Breast epithelium (tissue), 4 donors: ENCODE measurements around the gene BRINP3. TPM values are rescaled to one million over a fixed set of nuclear protein-coding genes. Genes with fewer than 3 reads are reported as not detected.

ENCODE experiments used
- DNase-seq, 2 donors: peaks; one replicate each; pipeline ENCODE4 v3.0.0-alpha.2; 2019; ENCODE audit warnings: low spot score in 2 of 2
- H3K27ac ChIP-seq, 2 donors: fragments of 200-600 bp; sonication (generic) in 1 of 2; one replicate each; pipeline ENCODE4 v1.5.1; 2016 to 2019; ENCODE audit warnings: mild to moderate bottlenecking in 1 of 2
- H3K27me3 ChIP-seq, 2 donors: fragments of 200-600 bp; sonication (generic) in 1 of 2; one replicate each; pipeline versions ENCODE4 v1.5.1 to v1.6.0; 2017 to 2019; ENCODE audit warnings: control low read depth in 1 of 2, mild to moderate bottlenecking in 1 of 2
- H3K36me3 ChIP-seq: fragments of 200-600 bp; one replicate; pipeline ENCODE4 v1.5.1; 2019
- H3K4me1 ChIP-seq, 2 donors: fragments of 200-600 bp; sonication (generic); one replicate each; pipeline ENCODE4 v1.5.1; 2016 to 2019; ENCODE audit warnings: control low read depth in 1 of 2
- H3K4me3 ChIP-seq, 3 donors: fragments of 200-600 bp; sonication (generic); 1 replicate in 2 of 3; 2 replicates in 1 of 3; pipeline ENCODE4 v1.5.1; 2016 to 2019; ENCODE audit warnings: mild to moderate bottlenecking in 3 of 3, moderate library complexity in 2 of 3
- H3K9me3 ChIP-seq, 2 donors: fragments of 200-600 bp; sonication (generic) in 1 of 2; one replicate each; pipeline ENCODE4 v1.5.1; 2016 to 2019; ENCODE audit warnings: control low read depth in 1 of 2
- CTCF ChIP-seq, 3 donors: fragments of 450-650 bp; IDR thresholded peaks; one replicate each; pipeline ENCODE4 v1.5.1; 2016 to 2017; ENCODE audit warnings: antibody characterized with exemption in 3 of 3, mild to moderate bottlenecking in 3 of 3, moderate library complexity in 3 of 3
- POLR2A ChIP-seq: fragments of 450-650 bp; IDR thresholded peaks from one replicate; pipeline ENCODE4 v1.6.1; 2016; ENCODE audit warnings: antibody characterized with exemption, mild to moderate bottlenecking, moderate library complexity
- POLR2AphosphoS5 ChIP-seq, 3 donors: sonication (generic); formaldehyde crosslinking; IDR thresholded peaks; one replicate each; pipeline ENCODE4 v1.6.1; 2017; ENCODE audit warnings: antibody characterized with exemption in 3 of 3
- intact Hi-C: fragments of 100-400 bp; cut with DNase I; formaldehyde crosslinking; loops from one replicate; pipeline ENCODE4 v1.15.1; 2023; ENCODE audit warnings: low total_unique reads
- total RNA-seq, 3 donors: library from RNA; depleted of rRNA; stranded (reverse); fragments of >200 nt; gene quantifications; one replicate each; pipeline ENCODE4 v1.1.0, GENCODE V29; 2016

Gene BRINP3
- total RNA-seq, 3 donors from 2014 or later, result 0.29 to 3.6 TPM; not detected in 1

GRCh38 chr1:190327271-190327670 lies 150.4 kb downstream of the BRINP3 start:
- Histone ChIP-seq H3K27me3 (no peaks in the 10 kb centered on the region), H3K9me3 (no peaks in the 10 kb centered on the region), H3K36me3 (peaks cover 5% of the 10 kb centered on the region), H3K4me3 (no peak overlapping the region), H3K27ac (no peak overlapping the region), H3K4me1 (no peaks in the 10 kb centered on the region)
- no peak for TF ChIP-seq CTCF (IDR thresholded peaks at IDR 0.05)
- no peak for TF ChIP-seq POLR2A
- TF ChIP-seq POLR2AphosphoS5 (IDR thresholded peaks at IDR 0.05), result no peak
- DNase-seq, result no peak
- intact Hi-C loops, result no loop called here

GRCh38 chr1:190323530-190323929 lies 154.1 kb downstream of the BRINP3 start:
- Histone ChIP-seq H3K4me1 (no peaks in the 10 kb centered on the region), H3K4me3 (no peak overlapping the region)
- intact Hi-C loops, result no loop called here

GRCh38 chr1:190322274-190322673 lies 155.4 kb downstream of the BRINP3 start:
- H3K36me3 ChIP-seq, result peaks cover 5% of the 10 kb centered on the region
- H3K27me3 ChIP-seq, result no peaks in the 10 kb centered on the region
- H3K4me3 ChIP-seq, result no peak overlapping the region
- no peak overlapping the region for H3K27ac ChIP-seq
- no peak for DNase-seq
- no peaks in the 10 kb centered on the region for H3K9me3 ChIP-seq
- intact Hi-C loops, result no loop called here
- H3K4me1 ChIP-seq, result no peaks in the 10 kb centered on the region
- TF ChIP-seq CTCF (IDR thresholded peaks at IDR 0.05) (no peak), POLR2AphosphoS5 (IDR thresholded peaks at IDR 0.05) (no peak), POLR2A (no peak)

More at GRCh38 chr1:190323530-190323929, 154.1 kb downstream of the BRINP3 start:
- Histone ChIP-seq H3K9me3 (no peaks in the 10 kb centered on the region), H3K36me3 (peaks cover 5% of the 10 kb centered on the region), H3K27me3 (no peaks in the 10 kb centered on the region), H3K27ac (no peak overlapping the region)
- DNase-seq, result no peak
- TF ChIP-seq CTCF (IDR thresholded peaks at IDR 0.05) (no peak), POLR2AphosphoS5 (IDR thresholded peaks at IDR 0.05) (no peak), POLR2A (no peak)

GRCh38 chr1:190320952-190321351 lies 156.7 kb downstream of the BRINP3 start:
- TF ChIP-seq POLR2AphosphoS5 (IDR thresholded peaks at IDR 0.05), result no peak
- no peak for TF ChIP-seq POLR2A
- no peak for TF ChIP-seq CTCF (IDR thresholded peaks at IDR 0.05)
- H3K27ac ChIP-seq, result no peak overlapping the region
- H3K36me3 ChIP-seq, result peaks cover 5% of the 10 kb centered on the region
- no peak for DNase-seq
- no peaks in the 10 kb centered on the region for H3K4me1 ChIP-seq
- H3K4me3 ChIP-seq, result no peak overlapping the region
- H3K9me3 ChIP-seq, result no peaks in the 10 kb centered on the region
- H3K27me3 ChIP-seq, result no peaks in the 10 kb centered on the region
- intact Hi-C loops, result no loop called here

GRCh38 chr1:190312763-190313162 lies 164.9 kb downstream of the BRINP3 start:
- H3K4me1 ChIP-seq, result no peaks in the 10 kb centered on the region
- no peak overlapping the region for H3K4me3 ChIP-seq
- no peak overlapping the region for H3K27ac ChIP-seq
- TF ChIP-seq POLR2AphosphoS5 (IDR thresholded peaks at IDR 0.05) (no peak), CTCF (IDR thresholded peaks at IDR 0.05) (no peak), POLR2A (no peak)
- intact Hi-C loops, result no loop called here
- H3K9me3 ChIP-seq, result no peaks in the 10 kb centered on the region
- no peaks in the 10 kb centered on the region for H3K27me3 ChIP-seq
- no peak for DNase-seq
- H3K36me3 ChIP-seq, result no peaks in the 10 kb centered on the region
